Measurements from ENCODE around the gene MED20.

Gene MED20

GRCh38 chr6:41929924-41930323 is 9.0 kb upstream of the MED20 start:
- Histone ChIP-seq H3K36me3 (peaks cover 77% of the 10 kb centered on the region), H3K27me3 (no peaks in the 10 kb centered on the region), H3K9me3 (no peaks in the 10 kb centered on the region), H3K4me1 (ENCODE audit: control insufficient read depth in 1 of 2, insufficient read depth in 1 of 2, low read depth in 1 of 2, low read length in 1 of 2) (peaks cover 3 to 6% of the 10 kb centered on the region in 2 experiments), H3K27ac (peak overlapping the region; percentile 29), H3K4me3 (ENCODE audit: low read depth in 1 of 2, low read length in 1 of 2) (no peak overlapping the region)
- no peak for TF ChIP-seq CTCF (IDR thresholded peaks at IDR 0.05)

GRCh38 chr6:41927253-41927652 is 6.3 kb upstream of the MED20 start:
- no peak for TF ChIP-seq CTCF (IDR thresholded peaks at IDR 0.05)
- Histone ChIP-seq H3K9me3 (no peaks in the 10 kb centered on the region), H3K4me1 (ENCODE audit: control insufficient read depth in 1 of 2, insufficient read depth in 1 of 2, low read depth in 1 of 2, low read length in 1 of 2) (peaks cover under 1 to 1% of the 10 kb centered on the region in 2 experiments), H3K4me3 (ENCODE audit: low read depth in 1 of 2, low read length in 1 of 2) (no peak overlapping the region), H3K36me3 (peaks cover 53% of the 10 kb centered on the region), H3K27me3 (no peaks in the 10 kb centered on the region), H3K27ac (no peak overlapping the region)

GRCh38 chr6:41922154-41922553 is 1.2 kb upstream of the MED20 start:
- Histone ChIP-seq H3K4me3 (ENCODE audit: low read depth in 1 of 2, low read length in 1 of 2) (peak overlapping the region; percentile 84 to 88), H3K9me3 (no peaks in the 10 kb centered on the region), H3K27ac (no peak overlapping the region), H3K27me3 (no peaks in the 10 kb centered on the region), H3K36me3 (peaks cover 2% of the 10 kb centered on the region), H3K4me1 (ENCODE audit: control insufficient read depth in 1 of 2, insufficient read depth in 1 of 2, low read depth in 1 of 2, low read length in 1 of 2) (peaks cover 21 to 27% of the 10 kb centered on the region in 2 experiments)
- no peak for TF ChIP-seq CTCF (IDR thresholded peaks at IDR 0.05)

GRCh38 chr6:41921712-41921998 is 716 bp upstream of the MED20 start:
- peak overlapping the region; percentile 84 to 88 for H3K4me3 ChIP-seq (ENCODE audit: low read depth in 1 of 2, low read length in 1 of 2)
- H3K36me3 ChIP-seq, result peaks cover 3% of the 10 kb centered on the region
- H3K9me3 ChIP-seq, result no peaks in the 10 kb centered on the region
- peak overlapping the region; percentile 88 for H3K27ac ChIP-seq
- TF ChIP-seq CTCF (IDR thresholded peaks at IDR 0.05), result no peak
- H3K4me1 ChIP-seq (ENCODE audit: control insufficient read depth in 1 of 2, insufficient read depth in 1 of 2, low read depth in 1 of 2, low read length in 1 of 2), result peaks cover 21 to 27% of the 10 kb centered on the region in 2 experiments
- H3K27me3 ChIP-seq, result no peaks in the 10 kb centered on the region

DNA sequence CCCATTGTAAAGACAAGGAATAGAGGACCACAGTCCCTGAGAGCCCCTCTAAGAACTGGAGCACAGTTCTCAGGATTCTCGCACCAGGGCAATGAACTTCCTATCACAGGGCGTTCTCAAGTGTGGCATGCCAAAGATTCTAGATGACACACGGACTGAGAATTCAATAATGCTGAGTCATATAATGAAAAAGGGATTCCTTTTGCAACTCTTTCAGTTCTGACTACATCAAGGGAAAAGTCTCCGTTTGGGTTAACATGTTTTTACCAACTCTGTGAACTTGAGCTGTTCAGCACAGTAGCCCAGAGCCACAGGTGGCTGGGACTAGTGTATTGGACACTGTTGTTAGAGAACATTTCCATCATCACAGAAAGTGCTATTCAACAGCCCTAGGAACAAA is 3.4 kb downstream of the MED20 start:
- Histone ChIP-seq H3K27ac (no peak overlapping the region), H3K9me3 (no peaks in the 10 kb centered on the region), H3K36me3 (peaks cover 25% of the 10 kb centered on the region), H3K4me3 (ENCODE audit: low read depth in 1 of 2, low read length in 1 of 2) (no peak overlapping the region), H3K27me3 (no peaks in the 10 kb centered on the region), H3K4me1 (ENCODE audit: control insufficient read depth in 1 of 2, insufficient read depth in 1 of 2, low read depth in 1 of 2, low read length in 1 of 2) (peaks cover 40 to 41% of the 10 kb centered on the region in 2 experiments)
- no peak for TF ChIP-seq CTCF (IDR thresholded peaks at IDR 0.05)

Data from neutrophil (primary cell).